Ammon's horn (tissue), 1 donor: ENCODE data around the gene GRM7.
A peak's percentile ranks its signal among the peaks of the same experiment; 100 is the strongest.

Experiments
- DNase-seq: peaks from one replicate; pipeline ENCODE4 v3.0.0-alpha.2; 2016; ENCODE audit warnings: low spot score

The GRM7 gene

GRCh38 chr3:7657214-7658112, 796.5 kb downstream of the GRM7 start:
- DNase-seq = no peak

- DNase-seq = no peak
These were observed 797.4 kb downstream of the GRM7 start for GRCh38 chr3:7658294-7658693.

- DNase-seq = no peak
These were observed 798.2 kb downstream of the GRM7 start for GRCh38 chr3:7659079-7659478.

- no peak for DNase-seq
These were observed 802.9 kb downstream of the GRM7 start for GRCh38 chr3:7663771-7664170.

GRCh38 chr3:7667774-7668173, 806.9 kb downstream of the GRM7 start:
- DNase-seq = no peak

GRCh38 chr3:7669641-7670040, 808.7 kb downstream of the GRM7 start:
- peak; percentile 80 for DNase-seq

GRCh38 chr3:7678521-7678920, 817.6 kb downstream of the GRM7 start:
- DNase-seq = no peak

GRCh38 chr3:7682822-7683229, 821.9 kb downstream of the GRM7 start:
- DNase-seq = peak; percentile 38

GRCh38 chr3:7683426-7683825, 822.5 kb downstream of the GRM7 start:
- DNase-seq = no peak

GRCh38 chr3:7684182-7684715, 823.3 kb downstream of the GRM7 start:
- DNase-seq = peak; percentile 70

GRCh38 chr3:7687428-7688147, 826.7 kb downstream of the GRM7 start:
- no peak for DNase-seq

GRCh38 chr3:7692866-7693265, 832.0 kb downstream of the GRM7 start:
- no peak for DNase-seq

GRCh38 chr3:7693976-7694375, 833.1 kb downstream of the GRM7 start:
- DNase-seq = no peak

- DNase-seq = peak; percentile 22
These were observed 834.1 kb downstream of the GRM7 start for GRCh38 chr3:7695049-7695448.

GRCh38 chr3:7696320-7696719, 835.4 kb downstream of the GRM7 start:
- DNase-seq = peak; percentile 29

- DNase-seq = no peak
These were observed 836.6 kb downstream of the GRM7 start for GRCh38 chr3:7697548-7697947.

- no peak for DNase-seq
These were observed 839.6 kb downstream of the GRM7 start for GRCh38 chr3:7700539-7700938.

- no peak for DNase-seq
These were observed 840.1 kb downstream of the GRM7 start for GRCh38 chr3:7700977-7701376.

- no peak for DNase-seq
These were observed 846.3 kb downstream of the GRM7 start for GRCh38 chr3:7707187-7707586.

GRCh38 chr3:7709376-7710082, 848.6 kb downstream of the GRM7 start:
- DNase-seq = no peak

GRCh38 chr3:7710284-7710683, 849.4 kb downstream of the GRM7 start:
- no peak for DNase-seq

- DNase-seq = no peak
These were observed 852.8 kb downstream of the GRM7 start for GRCh38 chr3:7713724-7714123.
